ENCODE results near the gene CACNA1C.

DNA sequence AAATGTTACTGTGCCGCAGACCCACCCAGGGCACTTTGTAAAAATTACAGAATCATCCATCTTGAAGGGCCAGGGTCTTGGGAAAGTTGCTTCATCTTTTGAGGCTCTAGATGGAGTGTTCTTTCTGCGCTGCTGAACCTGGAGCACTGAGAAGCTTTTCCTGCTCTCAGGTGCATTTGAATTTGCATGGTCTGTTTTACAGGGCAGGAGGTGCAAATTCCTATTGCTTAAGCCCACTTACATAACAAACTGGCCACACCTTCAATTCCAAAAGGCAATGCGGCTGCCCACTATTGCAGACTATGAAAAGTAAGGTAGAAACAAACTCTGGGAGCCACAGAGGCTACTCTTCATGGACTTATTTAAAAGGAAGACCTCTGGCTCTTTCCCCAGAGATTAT, 254.8 kb downstream of the CACNA1C start:
- TF ChIP-seq, protein P1, sequence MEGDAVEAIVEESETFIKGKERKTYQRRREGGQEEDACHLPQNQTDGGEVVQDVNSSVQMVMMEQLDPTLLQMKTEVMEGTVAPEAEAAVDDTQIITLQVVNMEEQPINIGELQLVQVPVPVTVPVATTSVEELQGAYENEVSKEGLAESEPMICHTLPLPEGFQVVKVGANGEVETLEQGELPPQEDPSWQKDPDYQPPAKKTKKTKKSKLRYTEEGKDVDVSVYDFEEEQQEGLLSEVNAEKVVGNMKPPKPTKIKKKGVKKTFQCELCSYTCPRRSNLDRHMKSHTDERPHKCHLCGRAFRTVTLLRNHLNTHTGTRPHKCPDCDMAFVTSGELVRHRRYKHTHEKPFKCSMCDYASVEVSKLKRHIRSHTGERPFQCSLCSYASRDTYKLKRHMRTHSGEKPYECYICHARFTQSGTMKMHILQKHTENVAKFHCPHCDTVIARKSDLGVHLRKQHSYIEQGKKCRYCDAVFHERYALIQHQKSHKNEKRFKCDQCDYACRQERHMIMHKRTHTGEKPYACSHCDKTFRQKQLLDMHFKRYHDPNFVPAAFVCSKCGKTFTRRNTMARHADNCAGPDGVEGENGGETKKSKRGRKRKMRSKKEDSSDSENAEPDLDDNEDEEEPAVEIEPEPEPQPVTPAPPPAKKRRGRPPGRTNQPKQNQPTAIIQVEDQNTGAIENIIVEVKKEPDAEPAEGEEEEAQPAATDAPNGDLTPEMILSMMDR (IDR thresholded peaks at IDR 0.05) = no peak
- no peak for TF ChIP-seq POLR2A (IDR thresholded peaks at IDR 0.05)
